Measurements from ENCODE around the gene RPN1. TPM values are rescaled to one million over a fixed set of nuclear protein-coding genes. Genes with fewer than 3 reads are reported as not detected.

The RPN1 gene
- total and polyA plus RNA-seq, 11 donors = 55.4 to 290 (median 119) TPM

DNA sequence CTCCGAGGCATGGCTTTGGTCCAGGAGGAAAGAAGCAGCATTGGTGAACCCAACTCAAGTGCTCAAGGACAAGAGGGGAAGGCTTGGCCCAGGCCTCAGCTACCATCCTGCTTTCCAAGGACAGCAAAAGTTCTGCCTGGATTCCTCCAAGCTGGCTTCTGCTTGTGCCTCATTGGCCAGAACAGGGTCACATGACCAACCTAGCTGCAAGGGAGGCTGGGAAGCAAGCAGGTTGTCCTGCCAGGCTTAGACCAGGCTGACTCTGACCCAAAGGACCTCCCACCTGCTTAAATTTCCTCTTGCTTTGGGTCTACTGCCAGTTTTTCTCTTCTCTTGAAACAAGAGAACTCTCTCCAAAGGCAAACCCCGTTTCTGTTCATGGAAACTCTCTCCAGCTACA, 70.7 kb downstream of the RPN1 start:
- Histone ChIP-seq H3K4me3 (no peak overlapping the region), H3K4me1 (peaks cover 0 to 16% (median 5%) of the 10 kb centered on the region in 12 donors), H3K36me3 (no peaks in the 10 kb centered on the region), H3K9me3 (peaks cover 0 to 5% (median 0%) of the 10 kb centered on the region in 12 donors), H3K27me3 (no peaks in the 10 kb centered on the region), H3K27ac (no peak overlapping the region)
- no peak for TF ChIP-seq POLR2A (IDR thresholded peaks at IDR 0.05)
- TF ChIP-seq, protein P1, sequence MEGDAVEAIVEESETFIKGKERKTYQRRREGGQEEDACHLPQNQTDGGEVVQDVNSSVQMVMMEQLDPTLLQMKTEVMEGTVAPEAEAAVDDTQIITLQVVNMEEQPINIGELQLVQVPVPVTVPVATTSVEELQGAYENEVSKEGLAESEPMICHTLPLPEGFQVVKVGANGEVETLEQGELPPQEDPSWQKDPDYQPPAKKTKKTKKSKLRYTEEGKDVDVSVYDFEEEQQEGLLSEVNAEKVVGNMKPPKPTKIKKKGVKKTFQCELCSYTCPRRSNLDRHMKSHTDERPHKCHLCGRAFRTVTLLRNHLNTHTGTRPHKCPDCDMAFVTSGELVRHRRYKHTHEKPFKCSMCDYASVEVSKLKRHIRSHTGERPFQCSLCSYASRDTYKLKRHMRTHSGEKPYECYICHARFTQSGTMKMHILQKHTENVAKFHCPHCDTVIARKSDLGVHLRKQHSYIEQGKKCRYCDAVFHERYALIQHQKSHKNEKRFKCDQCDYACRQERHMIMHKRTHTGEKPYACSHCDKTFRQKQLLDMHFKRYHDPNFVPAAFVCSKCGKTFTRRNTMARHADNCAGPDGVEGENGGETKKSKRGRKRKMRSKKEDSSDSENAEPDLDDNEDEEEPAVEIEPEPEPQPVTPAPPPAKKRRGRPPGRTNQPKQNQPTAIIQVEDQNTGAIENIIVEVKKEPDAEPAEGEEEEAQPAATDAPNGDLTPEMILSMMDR (IDR thresholded peaks at IDR 0.05) = no peak
- DNase-seq (no peak), ATAC-seq (no peak)
- WGBS, 4 donors = 82 to 91% (median 88%) methylated on average over 2 of the region's 2 CpGs
- intact Hi-C loops (cut with DNase I) = loop anchor here in 5 of 10 donors (5.0 to 10.0 kb wide), 5 partner anchors 75 to 155 kb away; partner anchors contain the start of gene DNAJB8 (in 2 of the 5)

DNA sequence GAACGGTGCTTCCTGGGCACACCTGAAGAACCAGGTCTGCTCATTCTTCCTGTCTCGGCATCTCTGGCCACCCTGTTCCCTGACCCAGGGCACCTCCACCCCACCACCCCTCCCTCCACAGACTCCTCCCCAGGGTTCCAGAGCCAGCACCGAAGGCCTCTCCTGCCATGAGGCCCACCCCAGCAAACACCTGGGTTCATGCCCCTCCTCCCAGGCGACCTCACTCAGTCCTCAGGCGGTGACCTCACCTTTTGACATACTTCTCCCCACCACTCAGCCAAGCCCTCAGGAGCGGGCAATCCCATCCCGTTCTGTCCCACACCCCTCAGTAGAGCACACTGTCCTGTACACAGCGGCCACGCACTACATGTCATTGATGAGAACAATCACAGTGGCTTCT, 72.3 kb downstream of the RPN1 start:
- peaks cover 0 to 3% (median 0%) of the 10 kb centered on the region in 9 donors for H3K27me3 ChIP-seq
- no peak for TF ChIP-seq POLR2A (IDR thresholded peaks at IDR 0.05)
- TF ChIP-seq, protein P1 (IDR thresholded peaks at IDR 0.05) = no peak
- H3K4me1 ChIP-seq = peaks cover 0 to 14% (median 9%) of the 10 kb centered on the region in 12 donors
- intact Hi-C loops (cut with DNase I) = no loop called here
- H3K4me3 ChIP-seq = no peak overlapping the region
- H3K27ac ChIP-seq = no peak overlapping the region
- H3K9me3 ChIP-seq = peaks cover 0 to 5% (median 0%) of the 10 kb centered on the region in 12 donors
- ATAC-seq (no peak), DNase-seq (no peak)
- 91 to 93% (median 91%) methylated on average over 9 of the region's 9 CpGs for WGBS, 4 donors
- no peaks in the 10 kb centered on the region for H3K36me3 ChIP-seq

DNA sequence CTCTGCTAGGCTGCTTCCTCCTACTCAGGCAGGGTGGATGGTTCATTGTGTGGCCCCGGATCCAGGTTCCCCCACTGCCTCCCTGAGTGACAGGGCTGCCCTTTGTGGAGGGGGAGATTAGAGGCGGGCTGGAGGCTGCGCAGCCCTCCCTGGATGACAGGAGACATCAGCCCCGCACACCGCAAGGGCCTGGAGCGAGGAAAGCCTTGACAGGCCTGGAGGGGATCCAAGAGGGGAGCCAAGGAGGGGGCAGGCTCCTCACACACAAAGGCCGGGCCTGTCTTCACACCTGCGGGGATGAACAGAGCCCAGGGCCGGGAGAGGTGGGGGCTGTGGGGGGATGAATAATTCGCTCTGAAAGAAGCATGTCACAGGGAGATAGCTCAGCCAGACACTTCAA, 72.9 kb downstream of the RPN1 start:
- no peak for TF ChIP-seq POLR2A (IDR thresholded peaks at IDR 0.05)
- TF ChIP-seq, protein P1 (IDR thresholded peaks at IDR 0.05) = no peak
- intact Hi-C loops (cut with DNase I) = no loop called here
- H3K4me3 ChIP-seq = no peak overlapping the region
- WGBS, 4 donors = 56 to 72% (median 60%) methylated on average over 7 to 10 of the region's 10 CpGs
- H3K27ac ChIP-seq = no peak overlapping the region
- H3K9me3 ChIP-seq = peaks cover 0 to 5% (median 0%) of the 10 kb centered on the region in 12 donors
- ATAC-seq (no peak), DNase-seq (no peak)
- H3K27me3 ChIP-seq = peaks cover 0 to 5% (median 0%) of the 10 kb centered on the region in 9 donors
- H3K4me1 ChIP-seq = peaks cover 0 to 20% (median 13%) of the 10 kb centered on the region in 12 donors
- H3K36me3 ChIP-seq = no peaks in the 10 kb centered on the region

DNA sequence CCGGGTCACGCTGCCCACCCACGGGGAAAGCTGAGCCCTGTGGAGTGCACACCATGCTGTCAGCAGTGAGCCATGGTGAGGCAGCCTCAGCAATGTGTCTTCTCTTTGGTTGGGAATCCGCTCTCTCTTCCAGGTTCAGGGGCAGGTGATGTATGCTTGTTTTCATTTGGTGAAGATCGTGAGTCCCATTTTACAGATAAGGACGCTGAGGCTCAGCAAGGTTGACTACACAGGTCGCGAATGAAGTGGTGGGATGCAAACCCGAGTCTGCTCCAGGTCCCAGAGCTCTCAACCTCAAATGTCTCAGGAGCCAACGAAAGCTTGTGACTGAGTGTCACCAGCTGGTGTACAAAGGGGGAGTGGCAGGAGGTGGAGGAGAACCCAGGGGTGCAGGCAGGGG, 74.3 kb downstream of the RPN1 start:
- peaks cover 0 to 5% (median 0%) of the 10 kb centered on the region in 12 donors for H3K9me3 ChIP-seq
- no peak overlapping the region for H3K27ac ChIP-seq
- DNase-seq = no peak
- intact Hi-C loops (cut with DNase I) = no loop called here
- WGBS, 4 donors = 81 to 92% (median 85%) methylated on average over 6 to 10 of the region's 10 CpGs
- no peak for ATAC-seq
- no peak overlapping the region for H3K4me3 ChIP-seq
- no peak for TF ChIP-seq POLR2A (IDR thresholded peaks at IDR 0.05)
- TF ChIP-seq, protein P1 (IDR thresholded peaks at IDR 0.05) = no peak
- H3K4me1 ChIP-seq = peaks cover 0 to 27% (median 16%) of the 10 kb centered on the region in 12 donors
- no peaks in the 10 kb centered on the region for H3K36me3 ChIP-seq
- peaks cover 0 to 13% (median 0%) of the 10 kb centered on the region in 9 donors for H3K27me3 ChIP-seq

Data from heart left ventricle (tissue), 16 donors.